SIG-M5 treated with dmso at 0.1 percent for 504 hours (cell line): Measurements from ENCODE around the gene CCDC154.
"Not testable (repeated sequence)": the region's sequence is repeated elsewhere in the genome, so short reads cannot be mapped to it uniquely, and the experiment has no call there.

Source experiments
- DNase-seq: peaks from one replicate; lab custom pipeline; 2025; ENCODE audit not compliant: unreplicated experiment; lab: John Stamatoyannopoulos, UW

Gene CCDC154

DNA sequence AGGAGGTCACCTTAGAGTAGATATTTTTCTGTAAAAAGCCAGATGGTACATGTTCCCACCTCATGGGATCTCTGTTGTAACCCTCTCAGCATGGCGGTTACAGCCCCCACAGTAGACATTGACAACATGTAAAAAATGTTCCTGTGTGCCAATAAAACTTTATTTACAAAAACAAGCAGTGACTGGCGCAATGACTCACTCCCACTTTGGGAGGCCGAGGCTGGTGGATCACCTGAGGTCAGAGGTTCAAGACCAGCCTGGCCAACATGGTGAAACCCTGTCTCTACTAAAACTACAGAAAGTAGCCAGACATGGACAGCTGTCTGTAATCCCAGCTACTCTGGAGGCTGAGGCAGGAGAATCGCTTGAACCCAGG is 4.7 kb downstream of the CCDC154 start:
- not testable (repeated sequence) for DNase-seq

DNA sequence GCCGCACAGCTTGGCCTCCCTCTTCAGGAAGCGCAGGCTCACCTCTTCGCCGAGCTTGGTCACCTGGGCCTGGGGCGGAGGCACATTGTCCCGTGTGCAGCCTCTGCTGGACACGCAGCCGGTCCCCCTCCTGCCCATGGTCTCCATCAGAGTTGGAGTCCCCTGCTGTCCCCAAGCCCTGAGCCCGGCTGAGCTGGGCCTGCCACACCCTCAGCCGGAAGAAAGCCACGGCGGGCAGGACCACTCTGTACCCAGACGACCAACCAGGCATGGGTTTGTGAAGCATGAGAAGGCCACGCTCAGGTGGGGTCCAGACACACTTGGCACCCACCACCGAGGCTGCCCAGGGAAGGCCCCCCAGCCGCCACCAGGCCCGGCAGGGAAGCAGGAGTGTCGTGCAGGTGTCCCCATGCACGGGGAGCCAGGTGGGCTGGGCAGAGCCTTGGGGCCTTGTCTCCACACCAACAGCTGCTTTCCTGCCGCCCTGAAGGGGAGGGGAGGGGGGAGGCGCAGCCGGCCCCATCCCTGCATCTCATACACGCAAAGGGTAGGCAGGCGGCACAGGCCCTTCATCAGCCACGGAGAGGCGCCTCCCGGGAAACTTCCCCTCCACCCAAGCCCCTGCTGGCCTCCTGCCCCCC is 5.2 kb downstream of the CCDC154 start:
- DNase-seq = no peak

DNA sequence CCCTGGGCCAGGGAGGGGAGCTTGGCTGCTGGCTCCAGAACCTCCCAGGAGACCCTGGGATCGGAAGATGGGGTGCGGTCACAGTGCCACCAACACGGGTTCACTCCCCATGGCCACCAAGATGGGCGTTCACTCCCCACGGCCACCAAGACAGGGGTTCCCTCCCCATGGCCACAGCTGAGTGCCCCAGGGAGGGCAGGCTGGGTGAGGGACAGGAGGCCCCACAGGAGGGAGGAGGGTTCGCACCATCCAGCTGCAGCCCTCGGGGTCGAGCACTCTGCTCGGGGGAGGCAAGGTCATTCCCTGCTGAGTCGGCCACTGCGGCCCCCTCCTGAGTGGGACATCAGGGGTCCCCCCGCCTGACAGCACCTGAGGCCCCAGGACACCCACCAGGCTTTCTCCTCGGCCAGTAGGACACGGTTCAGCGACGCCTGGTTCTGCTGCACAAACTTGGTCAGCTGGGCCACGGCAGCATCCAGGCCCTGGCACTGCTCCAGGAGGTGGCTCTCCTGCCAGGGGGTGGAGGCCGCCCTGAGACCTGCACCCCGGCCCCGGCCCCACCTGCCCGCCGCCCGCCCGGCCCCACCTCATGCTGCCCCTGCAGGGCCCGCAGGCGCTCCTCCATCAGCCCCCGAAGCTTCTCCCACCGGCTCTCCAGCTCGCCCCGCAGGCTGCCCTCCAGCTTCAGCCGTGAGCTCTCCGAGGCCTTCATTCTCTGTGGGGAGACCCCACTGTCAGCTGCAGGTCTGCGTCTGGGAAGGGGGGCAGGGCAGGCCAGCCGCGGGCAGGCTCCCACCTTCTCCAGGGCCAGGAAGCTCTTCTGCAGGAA is 5.9 kb downstream of the CCDC154 start:
- DNase-seq = no peak

DNA sequence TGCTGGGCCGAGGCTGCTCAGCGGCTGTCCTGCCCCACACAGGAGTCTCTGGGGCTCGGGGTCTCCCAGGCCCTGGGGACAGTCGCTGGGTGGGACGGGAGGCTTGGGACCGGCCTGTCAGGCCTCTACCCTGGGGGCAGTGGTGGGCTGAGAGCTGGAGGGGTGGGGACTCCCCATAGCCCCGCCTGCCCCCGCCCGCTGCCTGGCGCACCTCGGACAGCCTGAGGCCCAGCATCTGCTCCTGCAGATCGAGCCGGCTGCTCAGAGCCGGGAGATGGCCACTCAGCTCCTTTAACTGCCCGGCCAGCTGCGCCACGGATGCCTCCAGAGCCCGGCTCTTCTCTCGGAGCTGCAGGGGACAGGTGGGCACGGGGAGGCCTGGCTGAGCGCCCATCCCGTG is 6.8 kb downstream of the CCDC154 start:
- DNase-seq = no peak

DNA sequence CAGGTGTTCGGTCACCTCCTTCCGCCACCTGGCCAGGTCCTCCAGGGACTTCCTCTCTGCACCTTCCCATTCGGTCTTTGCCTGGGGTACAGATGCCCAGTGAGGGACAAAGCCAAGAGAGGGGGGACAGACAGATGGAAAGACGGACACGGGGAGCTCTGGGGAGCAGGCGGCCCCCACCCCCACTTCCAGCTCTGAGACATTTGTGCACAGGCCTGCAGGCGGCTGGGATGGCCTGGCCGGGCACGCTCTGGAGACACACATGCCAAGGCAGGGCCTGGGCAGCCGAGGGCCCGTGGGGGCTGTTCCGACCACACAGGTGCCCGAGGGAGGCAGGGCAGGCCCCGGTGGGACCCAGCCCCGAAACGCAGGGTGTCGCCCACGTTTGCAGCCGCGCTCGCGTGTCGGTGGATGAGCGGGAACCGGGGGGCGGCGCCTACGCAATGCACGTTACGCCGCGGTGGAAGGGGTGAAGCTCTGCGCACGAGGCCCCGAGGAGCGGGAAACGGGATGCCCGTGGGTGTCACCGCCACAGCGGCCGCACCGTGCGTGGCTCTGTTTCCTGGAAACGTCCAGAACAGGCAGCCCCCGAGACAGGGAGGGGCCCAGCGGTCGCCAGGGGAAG is 7.5 kb downstream of the CCDC154 start:
- no peak for DNase-seq

DNA sequence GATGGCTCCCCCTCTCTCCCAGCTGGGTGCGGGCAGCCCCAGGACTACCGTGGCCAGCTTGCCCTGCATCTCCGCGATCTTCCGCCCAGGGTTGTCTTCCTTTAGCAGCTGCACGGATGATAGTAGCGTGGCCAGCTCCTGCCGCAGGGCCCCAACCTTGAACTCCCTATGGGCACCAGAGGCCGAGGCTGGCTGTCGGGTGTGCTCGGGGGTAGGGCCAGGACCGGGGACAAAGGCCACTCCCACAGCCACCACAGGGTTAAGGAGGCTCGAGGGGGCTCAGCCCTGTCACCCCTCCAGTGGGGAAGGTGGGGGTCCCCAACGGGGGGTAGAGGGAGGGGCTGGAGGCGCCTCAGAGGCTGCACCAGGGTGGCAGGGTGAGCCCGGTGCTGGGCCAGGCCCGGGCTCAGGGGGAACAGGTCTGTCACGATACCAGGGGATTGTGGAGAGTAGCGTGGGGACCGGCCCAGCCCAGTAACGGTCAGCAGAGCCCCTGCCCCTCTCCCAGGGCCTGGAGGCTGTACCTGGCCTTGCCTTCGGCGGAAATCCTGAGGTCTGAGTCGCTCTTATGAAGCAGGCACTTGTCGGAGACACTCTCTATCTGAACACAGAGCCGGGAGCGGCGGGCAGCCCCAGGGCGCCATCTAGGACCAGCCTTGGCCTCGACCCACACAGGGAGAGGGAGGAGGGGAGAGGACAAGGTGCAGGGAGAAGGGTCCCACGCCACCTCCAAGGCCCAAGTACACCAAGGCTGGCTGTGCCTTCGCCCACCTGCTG is 8.2 kb downstream of the CCDC154 start:
- no peak for DNase-seq

DNA sequence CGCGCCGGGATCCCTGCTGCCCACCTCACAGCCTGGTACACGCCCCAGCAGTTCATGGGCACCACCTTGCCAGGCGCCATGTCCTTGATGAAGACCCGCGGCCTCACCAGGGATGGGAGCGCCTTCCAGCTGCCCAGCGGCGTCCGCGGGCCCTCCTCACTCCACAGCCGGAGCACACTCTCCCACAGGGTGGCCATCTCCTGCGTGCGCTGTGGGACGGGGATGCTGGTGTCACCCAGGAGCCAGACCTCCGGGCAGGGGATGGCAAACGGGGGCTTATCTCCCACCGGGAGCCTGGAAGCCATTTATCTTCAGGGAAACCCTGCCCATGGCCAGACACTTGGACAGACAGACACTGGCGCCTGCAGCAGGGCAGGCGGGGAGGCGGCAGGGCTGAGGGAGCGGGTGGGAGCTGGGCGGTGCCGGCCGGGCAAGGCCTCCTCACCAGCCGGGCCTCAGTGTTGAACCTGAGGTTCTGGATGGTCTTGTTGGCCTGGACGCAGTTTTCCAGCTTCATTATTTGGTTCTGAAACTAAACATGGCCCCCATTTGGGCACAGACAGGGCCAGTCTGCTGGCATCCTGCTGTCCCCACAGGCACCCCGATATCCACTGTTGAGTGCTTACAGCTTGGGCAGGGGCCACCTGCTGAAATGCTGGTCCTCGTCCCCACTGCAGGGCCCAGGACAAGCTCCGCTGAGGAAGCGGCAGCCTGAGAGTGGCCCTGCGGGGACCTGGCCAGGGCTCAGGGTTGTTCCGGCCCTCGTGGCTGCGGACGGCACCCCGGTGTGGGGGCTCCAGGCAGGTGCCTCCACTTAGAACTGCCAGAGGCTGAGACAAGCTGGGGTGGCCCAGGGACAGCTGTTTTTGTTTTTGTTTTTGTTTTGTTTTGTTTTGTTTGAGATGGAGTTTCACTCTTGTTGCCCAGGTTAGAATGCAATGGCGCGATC is 9.4 kb downstream of the CCDC154 start:
- DNase-seq = no peak

DNA sequence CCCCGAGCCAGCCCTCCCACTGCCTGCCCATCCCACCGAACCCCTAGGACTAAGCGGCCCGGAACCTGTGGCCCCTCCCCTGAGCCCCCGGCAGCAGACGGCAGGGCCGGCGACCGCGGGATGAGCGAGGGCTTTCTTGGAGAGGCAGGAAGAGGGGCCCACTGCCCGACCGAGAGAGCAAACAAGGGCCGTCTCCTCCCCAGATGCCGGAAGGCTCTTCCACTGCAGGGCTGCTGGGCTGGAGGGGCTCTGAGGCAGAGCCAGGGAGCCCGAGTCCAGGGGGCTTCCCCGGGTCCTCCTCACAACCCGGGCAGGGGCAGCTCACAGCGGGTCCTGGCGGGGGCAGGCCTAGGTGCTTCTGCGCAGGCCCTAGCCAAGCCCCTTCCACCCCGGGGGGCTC is 10.6 kb downstream of the CCDC154 start:
- DNase-seq = no peak

DNA sequence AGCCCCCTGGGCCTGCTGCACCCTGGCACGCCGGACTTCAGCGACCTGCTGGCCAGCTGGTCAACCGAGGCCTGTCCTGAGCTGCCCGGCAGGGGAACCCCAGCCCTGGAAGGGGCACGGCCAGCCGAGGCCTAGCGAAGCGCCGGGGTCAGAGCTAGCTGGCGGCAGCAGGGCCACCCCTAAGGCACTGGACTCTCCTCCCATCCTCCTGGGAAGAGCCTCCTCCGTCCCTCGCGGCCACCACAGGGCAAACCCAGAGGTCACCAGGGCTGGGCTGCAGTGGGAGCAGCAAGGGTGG is 11.1 kb downstream of the CCDC154 start:
- no peak for DNase-seq

DNA sequence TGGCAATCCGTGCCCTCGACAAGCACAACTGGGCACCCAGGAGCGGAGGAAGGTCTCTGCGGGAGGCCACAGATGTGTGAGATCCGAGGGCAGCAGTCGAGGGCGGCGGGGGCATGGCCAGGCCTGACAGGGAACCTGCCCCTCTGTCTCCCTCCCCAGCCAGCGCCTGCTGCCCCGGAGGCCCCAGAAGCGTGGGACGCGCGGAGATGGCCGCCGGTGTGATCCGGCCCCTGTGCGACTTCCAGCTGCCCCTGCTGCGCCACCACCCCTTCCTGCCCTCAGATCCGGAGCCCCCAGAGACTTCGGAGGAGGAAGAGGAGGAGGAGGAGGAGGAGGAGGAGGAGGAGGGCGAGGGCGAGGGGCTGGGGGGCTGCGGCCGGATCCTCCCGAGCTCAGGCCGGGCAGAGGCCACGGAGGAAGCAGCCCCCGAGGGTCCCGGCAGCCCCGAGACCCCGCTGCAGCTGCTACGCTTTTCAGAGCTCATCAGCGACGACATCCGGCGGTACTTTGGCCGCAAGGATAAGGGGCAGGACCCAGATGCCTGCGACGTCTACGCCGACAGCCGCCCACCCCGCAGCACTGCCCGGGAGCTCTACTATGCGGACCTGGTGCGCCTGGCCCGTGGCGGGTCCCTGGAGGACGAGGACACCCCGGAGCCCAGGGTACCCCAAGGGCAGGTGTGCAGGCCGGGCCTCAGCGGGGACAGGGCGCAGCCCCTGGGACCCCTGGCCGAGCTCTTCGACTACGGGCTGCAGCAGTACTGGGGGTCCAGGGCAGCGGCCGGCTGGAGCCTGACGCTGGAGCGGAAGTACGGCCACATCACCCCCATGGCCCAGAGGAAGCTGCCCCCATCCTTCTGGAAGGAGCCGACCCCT is 11.7 kb downstream of the CCDC154 start:
- DNase-seq = no peak

DNA sequence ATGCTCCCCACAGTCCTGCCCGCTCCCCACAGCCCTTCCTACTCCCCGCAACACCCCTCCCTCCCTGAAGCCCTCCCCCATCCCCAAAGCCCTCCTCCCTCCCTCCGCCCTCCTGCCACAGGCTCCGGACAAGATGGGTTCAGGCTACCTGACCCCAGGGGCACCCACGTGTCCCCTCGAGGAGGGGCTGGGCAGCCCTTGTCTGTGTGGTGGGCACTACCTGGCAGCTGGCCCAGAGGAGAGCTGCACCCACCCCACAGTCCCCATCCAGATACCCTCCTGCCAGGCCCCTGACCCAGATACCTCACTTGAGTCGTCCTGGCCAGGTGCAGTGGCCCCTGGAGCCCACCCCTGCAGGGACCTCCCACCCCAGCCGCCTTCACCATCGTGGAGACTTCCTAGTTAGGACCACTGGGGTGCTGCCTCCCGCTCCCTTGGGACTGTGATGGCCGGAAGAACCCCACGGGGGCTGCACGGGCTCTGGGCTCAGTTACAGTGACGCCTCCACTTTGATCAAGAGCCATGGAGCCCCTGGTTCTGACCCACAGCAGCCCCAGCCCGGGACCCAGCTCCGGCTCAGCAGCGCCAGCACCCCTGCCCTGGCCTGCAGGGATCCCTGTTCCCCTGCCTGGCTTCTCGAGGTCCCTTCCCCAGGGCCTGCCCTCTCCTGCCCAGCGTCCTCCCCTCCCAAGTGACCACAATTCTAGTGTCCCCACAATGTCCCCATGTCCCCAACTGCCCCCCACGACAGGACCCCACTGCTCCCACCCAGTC is 12.7 kb downstream of the CCDC154 start:
- DNase-seq = no peak

DNA sequence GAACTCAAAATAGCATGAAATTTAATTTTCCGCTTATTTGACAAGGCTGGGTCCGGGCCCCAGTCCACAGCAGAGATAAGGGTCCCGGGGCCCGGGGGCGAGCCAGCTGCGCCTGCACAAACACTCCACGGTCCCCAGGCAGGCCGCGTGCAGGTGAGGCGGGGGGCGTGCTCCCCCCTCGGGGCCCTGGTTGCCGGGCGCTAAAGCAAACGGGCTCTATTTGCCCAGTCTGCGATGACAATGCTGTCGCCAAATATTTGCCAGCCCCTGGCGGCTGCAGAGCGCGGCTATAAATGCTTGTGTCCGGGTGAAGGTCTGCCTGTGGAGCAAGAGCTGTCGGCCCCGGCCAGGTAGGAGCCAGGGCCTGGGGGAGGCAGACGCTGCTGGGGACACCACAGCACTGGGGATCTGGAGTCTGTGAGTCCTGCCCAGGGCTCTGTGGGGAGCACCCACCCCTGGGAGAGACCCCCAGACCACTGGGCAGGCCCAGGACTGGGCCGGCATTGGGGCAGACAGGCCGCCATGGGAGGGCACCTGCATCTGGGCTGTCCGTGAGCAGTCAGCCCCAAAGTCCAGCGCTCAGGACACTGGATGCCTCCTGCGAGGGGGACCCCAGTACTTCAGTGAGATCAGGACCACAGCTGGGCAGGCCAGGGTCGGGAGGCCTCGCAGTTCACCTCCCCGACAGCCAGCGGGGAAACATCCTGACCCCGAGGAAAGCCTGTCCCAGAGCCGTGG is 13.4 kb downstream of the CCDC154 start, which contains the start of gene PERCC1:
TSS of gene PERCC1 (plus strand) at position 320 of the 738 bp plus-strand sequence. CDS start 1,516 bp downstream, outside the sequence.
- DNase-seq = no peak

DNA sequence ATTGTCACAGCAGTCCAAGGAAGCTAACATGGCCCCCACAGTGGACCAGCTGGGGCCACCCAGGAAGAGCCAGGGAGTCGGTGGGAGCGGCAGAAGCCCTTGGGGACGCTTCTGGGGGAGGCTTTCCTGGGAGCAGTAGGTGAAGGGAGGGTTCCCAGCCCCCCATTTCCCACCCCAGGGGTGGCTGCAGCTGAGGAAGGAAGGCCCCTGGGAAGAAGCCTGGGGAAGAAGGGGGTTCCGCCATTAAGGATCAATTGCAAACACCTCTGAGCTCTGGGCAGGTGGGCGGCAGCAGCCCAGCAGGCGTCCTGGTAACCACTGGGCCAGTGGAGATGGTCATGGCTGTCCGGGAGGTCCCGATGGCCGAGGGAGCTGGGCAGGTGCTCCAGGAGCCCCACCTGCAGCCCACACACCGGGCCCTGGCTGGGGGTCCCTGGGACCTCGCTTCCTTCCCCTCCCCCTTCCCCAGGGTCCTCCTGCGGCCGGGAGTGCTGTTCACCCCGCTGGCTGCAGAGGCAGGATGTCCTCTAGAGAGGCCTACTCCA is 14.1 kb downstream of the CCDC154 start:
- no peak for DNase-seq

DNA sequence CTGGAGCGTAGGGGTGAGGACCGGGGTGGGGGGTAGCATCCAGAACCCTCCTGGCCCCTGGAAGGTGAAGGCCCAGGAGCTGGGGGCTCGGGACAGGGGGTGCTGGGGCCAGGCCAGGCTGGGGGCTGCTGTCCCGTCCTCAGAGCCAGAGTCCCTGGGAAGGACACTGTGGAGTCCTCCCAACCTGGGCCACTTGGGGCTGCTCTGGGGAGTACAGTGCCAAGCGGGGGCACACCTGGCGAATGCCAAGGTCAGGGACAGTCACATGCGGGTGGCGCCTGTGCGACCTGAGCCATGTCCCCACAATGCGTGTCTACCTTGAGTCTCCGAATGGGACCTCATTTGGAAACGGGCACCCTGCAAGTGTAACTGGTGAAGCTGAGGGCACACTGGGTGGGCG is 14.7 kb downstream of the CCDC154 start:
- no peak for DNase-seq

DNA sequence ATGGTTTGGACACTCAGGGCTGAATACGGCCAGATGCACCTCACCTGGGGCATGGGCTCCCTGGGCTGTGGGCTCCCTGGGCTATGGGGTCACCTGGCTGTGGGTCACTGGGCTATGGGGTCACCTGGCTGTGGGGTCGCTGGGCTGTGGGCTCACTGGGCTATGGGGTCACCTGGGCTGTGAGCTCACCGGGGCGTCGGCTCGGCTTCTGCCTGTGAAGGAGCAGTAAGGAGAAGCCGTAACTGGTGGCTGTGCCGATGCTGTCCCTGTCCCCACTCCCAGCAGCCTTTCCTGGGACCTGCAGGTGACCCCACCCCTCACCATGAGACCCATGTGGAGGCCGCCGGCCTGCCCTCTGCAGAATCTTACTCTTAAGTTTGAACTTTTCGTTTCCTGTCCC is 15.3 kb downstream of the CCDC154 start:
- no peak for DNase-seq

DNA sequence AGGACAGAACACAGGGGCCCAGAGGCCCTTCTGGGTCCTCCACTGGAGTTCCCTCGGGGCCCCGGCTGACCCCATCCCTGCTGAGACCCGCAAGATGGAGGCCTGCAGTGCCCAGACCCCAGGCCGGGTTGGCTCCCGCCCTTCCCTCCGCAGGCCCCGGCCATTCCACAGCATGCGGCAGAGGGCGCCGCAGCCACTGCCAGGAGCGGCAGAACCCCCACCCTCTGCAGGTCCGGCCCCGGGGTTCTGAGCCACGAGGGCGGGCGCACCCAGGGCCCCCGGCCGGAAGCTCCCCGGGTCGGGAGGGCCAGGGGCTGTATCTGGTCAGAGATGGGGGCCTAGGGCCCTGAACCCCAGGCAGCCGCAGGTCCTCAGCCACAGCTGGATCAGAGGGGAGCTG is 15.8 kb downstream of the CCDC154 start:
- DNase-seq = peak; percentile 25
